Adipocyte (in vitro differentiated cells): Measurements from ENCODE around the gene DBH.

Experiments
- DNase-seq: peaks from one replicate; pipeline ENCODE4 v3.0.0-alpha.2; 2015; ENCODE audit warnings: low read depth
- H3K27me3 ChIP-seq: replicated peaks from 2 replicates; pipeline ENCODE4 v1.7.0; 2013; ENCODE audit warnings: mild to moderate bottlenecking, low read length, moderate library complexity; ENCODE audit not compliant: control insufficient read depth, insufficient read depth
- H3K36me3 ChIP-seq: 2 replicates; pipeline ENCODE4 v1.7.0; 2013; ENCODE audit warnings: low read length, mild to moderate bottlenecking, moderate library complexity; ENCODE audit not compliant: control insufficient read depth, insufficient read depth, severe bottlenecking
- H3K4me1 ChIP-seq: 2 replicates; pipeline ENCODE4 v1.7.0; 2013; ENCODE audit warnings: mild to moderate bottlenecking, low read length, moderate library complexity; ENCODE audit not compliant: control insufficient read depth, insufficient read depth
- H3K4me3 ChIP-seq: 2 replicates; pipeline ENCODE4 v1.7.0; 2013; ENCODE audit warnings: mild to moderate bottlenecking, low read length, moderate library complexity
- H3K9ac ChIP-seq: 2 replicates; pipeline ENCODE4 v1.7.0; 2013; ENCODE audit warnings: mild to moderate bottlenecking, low read length, moderate library complexity
- H3K9me3 ChIP-seq: 2 replicates; pipeline ENCODE4 v1.7.0; 2013; ENCODE audit warnings: mild to moderate bottlenecking, low read length, moderate library complexity; ENCODE audit not compliant: control insufficient read depth

The DBH gene

DNA sequence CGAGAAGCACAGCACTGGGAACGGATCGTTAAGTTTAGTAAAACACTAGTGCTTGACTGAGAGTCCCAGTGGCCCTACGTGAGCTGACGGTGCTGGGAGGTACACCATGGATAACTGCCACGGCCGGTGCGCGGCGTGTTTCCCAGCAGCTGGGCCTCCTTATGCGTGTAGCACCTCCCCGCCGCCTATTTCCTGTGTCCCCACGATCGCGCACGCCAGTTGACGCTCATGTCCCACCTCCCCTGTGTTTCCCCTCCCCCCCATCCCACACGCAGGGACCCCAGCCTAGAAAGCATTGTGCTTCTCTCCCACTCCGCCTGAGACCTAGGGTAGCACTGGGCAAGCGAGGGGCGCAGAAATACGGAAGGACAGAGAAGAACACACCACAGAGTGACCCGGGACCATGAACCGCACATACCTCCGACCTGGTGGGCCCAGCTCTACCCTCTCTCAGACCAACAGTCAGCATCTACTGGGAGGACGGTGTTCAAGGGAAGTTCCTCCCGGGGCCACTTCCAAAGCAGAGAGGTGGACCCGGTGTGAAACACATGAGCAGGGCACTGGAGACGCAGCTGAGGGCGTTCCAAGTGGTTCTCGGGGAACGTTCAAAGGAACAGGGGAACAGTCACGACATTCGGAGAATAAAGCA lies 45.6 kb downstream of the DBH start:
- Histone ChIP-seq H3K27me3 (peaks cover 38% of the 10 kb centered on the region), H3K36me3 (no peaks in the 10 kb centered on the region), H3K4me1 (peaks cover 16% of the 10 kb centered on the region), H3K4me3 (no peak overlapping the region), H3K9me3 (no peaks in the 10 kb centered on the region), H3K9ac (no peak overlapping the region)
- DNase-seq: no peak

DNA sequence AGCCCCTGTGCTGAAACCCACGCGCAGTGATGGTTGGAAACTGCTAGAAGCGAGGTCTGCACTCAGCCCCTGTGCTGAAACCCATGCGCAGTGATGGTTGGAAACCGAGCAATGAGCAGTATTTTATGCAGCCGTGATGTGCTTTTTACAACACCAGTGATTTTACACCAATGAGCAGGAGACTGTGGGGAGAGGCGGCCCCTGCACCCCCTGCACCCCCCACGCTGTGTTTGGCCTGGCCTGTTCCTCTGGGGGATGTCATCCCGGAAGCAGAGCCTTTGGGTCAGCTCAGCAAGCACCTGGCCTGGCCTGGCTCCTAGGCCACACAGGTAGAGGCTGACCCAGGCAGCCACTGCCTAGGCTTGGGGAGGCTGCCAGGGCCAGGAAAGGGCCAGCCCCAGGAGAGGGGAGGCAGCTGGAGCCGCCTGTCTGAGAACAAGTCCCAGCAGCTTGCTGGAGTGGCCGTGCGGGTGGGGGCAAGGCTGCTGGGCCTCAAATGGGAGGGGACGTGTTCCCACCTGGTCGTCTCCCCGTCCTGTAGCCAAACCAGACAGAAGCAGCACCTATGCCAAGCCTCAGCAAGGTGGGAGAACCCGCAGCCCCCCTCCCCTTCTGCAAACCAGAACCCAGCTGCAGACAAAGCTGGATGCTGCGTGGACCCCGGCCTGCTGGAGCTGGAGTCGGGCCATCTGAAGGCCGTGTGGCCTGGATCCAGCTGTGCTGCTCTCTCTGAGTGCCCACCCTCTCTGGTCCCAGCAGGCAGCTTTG lies 46.8 kb downstream of the DBH start:
- no peak for DNase-seq
- H3K9me3 ChIP-seq: no peaks in the 10 kb centered on the region
- H3K4me1 ChIP-seq: peaks cover 16% of the 10 kb centered on the region
- H3K27me3 ChIP-seq: peaks cover 31% of the 10 kb centered on the region
- no peaks in the 10 kb centered on the region for H3K36me3 ChIP-seq
- no peak overlapping the region for H3K4me3 ChIP-seq
- peak overlapping the region; percentile 46 for H3K9ac ChIP-seq

DNA sequence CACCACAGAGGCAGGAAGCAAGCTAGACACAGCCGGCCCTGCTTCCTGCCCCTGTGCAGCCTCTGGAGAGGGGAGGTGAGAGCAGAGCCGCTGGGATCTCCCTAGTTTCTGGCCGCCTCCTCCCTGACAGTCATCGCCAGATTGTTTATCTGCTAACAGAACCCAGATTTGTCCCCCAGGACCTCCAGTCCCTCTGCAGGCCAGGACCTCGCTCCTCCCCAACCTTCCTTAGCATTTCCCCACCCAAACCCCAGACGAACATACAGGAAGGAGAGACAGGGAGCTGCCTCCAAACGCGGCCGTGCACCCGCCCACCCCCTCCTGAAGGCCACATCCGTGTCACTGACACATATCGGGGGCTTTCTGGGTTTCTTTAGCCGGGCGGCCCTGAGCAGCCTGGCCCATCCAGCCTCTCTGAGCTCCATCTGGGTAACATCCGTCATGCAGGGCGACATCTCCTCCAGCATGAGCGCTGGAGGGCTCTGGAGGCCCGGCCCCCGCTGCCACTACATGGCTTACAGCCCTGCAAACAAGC lies 47.5 kb downstream of the DBH start:
- Histone ChIP-seq H3K36me3 (no peaks in the 10 kb centered on the region), H3K9me3 (no peaks in the 10 kb centered on the region), H3K27me3 (peaks cover 25% of the 10 kb centered on the region), H3K4me1 (peaks cover 16% of the 10 kb centered on the region), H3K4me3 (no peak overlapping the region), H3K9ac (peak overlapping the region; percentile 46)
- DNase-seq: no peak

DNA sequence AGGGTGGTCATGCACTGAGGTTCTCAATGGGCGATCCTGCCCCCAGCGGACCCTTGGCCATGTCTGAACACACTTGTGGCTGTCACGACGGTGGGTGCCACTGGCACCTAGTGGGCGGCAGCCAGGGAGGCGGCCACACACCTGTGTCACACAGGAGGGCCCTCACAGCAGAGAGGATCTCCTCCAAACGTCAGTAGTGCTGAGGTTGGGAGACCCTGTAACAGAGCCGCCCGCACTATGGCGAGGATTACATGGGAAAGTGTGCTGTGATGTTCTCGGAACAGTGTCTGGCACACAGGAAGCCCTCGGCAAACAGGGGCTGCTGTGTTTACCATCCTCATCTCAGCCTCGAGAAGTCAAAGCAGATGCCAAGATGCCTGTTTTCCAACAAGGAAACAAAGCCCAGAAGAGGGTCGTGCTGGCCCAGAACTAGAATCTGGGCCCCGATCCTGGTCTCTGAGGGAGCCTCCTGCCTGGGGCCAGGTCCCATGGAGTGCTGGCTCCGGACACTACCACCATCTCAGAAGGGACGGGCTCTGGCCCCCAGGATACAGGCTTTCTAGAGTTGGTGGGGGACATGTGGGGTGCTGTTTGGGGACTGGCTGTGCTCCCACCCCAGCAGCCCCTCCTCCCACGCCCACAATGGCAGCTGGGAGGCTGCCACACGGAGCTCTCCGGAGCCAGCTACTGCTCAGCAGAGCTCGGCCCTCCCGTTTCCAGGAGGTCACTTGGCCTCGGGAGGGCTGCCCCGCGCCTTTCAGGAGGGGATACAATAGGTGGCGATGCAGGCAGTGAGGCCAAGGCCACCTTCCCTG lies 48.2 kb downstream of the DBH start:
- no peak overlapping the region for H3K4me3 ChIP-seq
- no peak for DNase-seq

DNA sequence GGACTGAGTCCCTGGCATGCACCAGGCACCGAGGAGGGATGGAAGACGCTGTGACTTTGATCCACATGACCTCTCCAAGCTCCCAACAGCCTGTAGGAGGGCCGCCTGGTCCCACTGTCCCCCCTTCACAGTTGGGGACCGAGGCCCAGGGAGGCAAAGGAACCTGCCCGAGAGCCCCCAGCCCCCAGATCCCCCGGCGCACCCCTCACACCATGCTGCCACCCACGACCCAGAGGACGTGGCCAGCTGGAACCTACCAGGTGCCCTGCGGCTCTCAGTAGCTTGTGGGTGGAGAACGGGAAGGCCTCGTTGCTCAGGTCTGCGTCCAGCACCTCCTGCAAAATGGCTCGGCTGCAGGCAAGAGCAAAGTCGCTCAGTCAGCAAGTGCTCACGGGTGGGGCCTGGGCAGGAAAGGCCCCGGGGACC lies 48.8 kb downstream of the DBH start:
- Histone ChIP-seq H3K9ac (no peak overlapping the region), H3K4me3 (no peak overlapping the region), H3K27me3 (peaks cover 15% of the 10 kb centered on the region), H3K4me1 (peaks cover 8% of the 10 kb centered on the region), H3K36me3 (no peaks in the 10 kb centered on the region), H3K9me3 (no peaks in the 10 kb centered on the region)
- no peak for DNase-seq

More for the DNA sequence above, 48.2 kb downstream of the DBH start:
- Histone ChIP-seq H3K9ac (no peak overlapping the region), H3K27me3 (peaks cover 18% of the 10 kb centered on the region), H3K36me3 (no peaks in the 10 kb centered on the region), H3K4me1 (peaks cover 14% of the 10 kb centered on the region), H3K9me3 (no peaks in the 10 kb centered on the region)

DNA sequence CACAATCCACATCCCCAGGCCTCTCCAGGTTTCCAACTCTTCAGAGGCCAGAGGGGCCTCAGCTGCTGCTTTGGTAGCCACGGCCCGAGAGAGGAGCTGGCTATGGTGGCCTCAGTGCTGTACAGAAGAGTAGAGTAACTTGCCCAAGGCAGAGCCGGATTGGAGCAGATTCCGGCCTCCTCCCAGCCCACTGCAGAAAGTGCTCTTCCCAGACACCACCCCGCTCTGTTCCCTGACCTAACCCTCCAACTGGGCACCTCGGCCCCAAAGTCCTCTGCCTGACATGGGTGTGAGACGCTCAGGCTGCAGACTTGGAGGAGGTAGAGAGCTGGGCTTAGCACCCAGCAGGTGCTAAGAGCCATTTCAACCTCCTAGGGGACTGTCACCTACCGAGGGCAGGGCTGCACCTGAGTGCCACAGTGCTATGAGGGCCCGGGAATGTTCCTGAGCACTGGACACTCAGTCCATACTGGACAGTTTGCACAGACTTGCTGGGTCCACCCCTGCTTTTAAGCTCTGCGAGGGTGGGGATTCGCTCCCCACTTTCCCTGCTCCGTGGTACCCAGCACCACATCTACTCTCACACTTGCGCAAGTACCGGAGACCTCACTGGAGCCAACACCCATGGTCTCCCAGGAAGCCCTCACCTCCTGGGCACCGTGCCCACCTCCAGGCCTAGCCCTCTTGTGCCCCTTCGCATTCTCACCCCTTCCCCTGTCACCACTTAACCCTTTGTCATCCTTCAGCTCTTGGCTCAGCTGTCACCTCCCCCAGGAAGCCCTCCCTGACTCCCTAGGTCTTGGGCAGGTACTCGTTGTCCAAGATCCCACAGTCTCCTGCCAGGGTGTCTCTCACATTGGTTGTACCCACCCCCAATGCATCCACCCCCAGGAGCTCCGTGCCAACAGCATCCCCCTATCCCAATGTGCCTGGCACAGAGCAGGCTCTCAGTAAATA lies 49.8 kb downstream of the DBH start:
- Histone ChIP-seq H3K4me3 (no peak overlapping the region), H3K9ac (no peak overlapping the region), H3K36me3 (no peaks in the 10 kb centered on the region), H3K27me3 (peaks cover 13% of the 10 kb centered on the region), H3K9me3 (no peaks in the 10 kb centered on the region), H3K4me1 (peaks cover 5% of the 10 kb centered on the region)
- DNase-seq: no peak

DNA sequence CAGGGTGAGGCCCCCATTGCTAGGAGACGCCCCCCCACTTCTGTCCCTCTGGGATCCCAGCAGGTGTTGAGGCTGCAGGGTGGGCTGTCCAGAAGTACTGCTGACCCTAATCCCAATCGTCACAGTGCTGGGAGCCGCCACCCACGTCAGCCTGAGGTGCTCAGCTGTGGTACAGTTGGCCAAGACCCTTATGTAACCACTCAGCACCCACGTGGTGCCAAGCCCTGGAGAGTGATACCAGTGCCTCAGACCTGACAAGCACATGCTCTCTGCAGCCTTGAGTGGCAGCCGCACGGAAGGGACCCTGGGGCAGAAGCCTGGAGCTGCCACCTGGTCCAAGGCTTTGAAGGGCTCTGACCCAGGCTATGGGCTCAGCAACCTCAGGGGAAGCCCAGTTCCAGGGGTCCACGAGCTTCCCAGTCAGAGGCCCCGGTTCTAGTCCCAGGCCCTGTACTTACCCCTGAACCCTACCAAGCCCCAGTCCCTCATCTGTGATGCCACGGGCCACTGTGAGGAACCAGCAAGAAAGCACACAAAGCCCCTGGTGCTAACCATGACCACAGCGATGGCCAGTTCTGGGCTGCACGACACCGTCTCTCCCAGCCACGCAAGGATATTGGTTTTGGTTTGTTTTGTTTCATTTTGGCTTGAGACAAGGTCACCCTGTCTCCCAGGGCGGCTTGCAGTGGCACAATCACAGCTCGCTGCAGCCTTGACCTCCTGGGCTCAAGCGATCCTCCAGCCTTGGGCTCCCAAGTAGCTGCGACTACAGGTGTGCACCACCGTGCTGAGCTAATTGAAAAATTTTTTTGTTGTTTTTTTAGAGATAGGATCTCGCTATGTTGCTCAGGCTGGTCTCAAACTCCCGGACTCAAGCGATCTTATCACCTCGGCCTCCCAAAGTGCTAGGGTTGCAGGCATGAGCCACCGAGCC lies 50.7 kb downstream of the DBH start:
- no peaks in the 10 kb centered on the region for H3K9me3 ChIP-seq
- DNase-seq: no peak
- H3K9ac ChIP-seq: no peak overlapping the region
- no peak overlapping the region for H3K4me3 ChIP-seq
- H3K36me3 ChIP-seq: no peaks in the 10 kb centered on the region
- peaks cover 9% of the 10 kb centered on the region for H3K4me1 ChIP-seq
- peaks cover 5% of the 10 kb centered on the region for H3K27me3 ChIP-seq

DNA sequence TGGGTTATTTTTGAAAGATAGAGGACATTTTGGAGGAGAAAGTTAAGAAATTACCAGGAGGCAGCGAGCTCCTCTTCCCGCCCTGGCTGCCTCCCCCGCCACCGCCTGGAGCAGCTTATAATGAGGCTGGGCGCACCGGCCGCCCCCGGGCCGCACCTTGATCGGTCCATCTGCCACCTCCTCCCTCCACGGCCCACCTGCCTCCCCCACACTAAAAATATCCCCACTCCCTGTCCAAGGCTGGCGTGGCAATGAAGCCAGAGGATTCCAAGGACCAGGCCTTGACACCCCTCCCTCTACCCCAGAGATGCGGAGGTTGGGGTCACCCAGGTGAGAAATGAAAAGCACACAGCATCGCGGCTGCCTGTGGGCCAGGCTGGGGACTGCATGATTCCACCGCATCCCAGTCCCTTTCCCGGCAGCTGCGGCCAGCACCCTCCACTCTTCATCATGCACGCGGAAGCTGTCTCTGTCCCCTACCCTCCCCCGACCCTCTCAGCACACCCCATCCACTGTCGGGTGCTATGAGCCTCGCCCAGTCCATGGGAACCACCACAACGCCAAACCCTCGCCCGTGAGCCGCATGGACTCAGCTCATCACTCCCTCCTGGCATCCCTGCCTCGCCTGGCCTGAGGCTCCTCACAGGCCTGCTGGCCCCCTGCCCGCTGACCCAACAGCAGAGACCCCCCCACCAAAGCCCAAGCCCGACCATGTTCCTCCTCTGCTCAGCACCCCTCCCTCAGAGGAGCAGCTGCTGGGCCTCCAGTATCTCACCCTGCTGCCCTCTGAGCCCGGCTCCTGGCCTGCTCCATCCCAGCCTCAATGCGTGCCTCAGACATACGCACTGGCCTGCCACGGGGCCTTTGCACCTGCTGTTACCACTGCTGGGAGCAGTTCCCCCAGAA lies 51.9 kb downstream of the DBH start:
- H3K4me3 ChIP-seq: no peak overlapping the region
- peaks cover 9% of the 10 kb centered on the region for H3K4me1 ChIP-seq

DNA sequence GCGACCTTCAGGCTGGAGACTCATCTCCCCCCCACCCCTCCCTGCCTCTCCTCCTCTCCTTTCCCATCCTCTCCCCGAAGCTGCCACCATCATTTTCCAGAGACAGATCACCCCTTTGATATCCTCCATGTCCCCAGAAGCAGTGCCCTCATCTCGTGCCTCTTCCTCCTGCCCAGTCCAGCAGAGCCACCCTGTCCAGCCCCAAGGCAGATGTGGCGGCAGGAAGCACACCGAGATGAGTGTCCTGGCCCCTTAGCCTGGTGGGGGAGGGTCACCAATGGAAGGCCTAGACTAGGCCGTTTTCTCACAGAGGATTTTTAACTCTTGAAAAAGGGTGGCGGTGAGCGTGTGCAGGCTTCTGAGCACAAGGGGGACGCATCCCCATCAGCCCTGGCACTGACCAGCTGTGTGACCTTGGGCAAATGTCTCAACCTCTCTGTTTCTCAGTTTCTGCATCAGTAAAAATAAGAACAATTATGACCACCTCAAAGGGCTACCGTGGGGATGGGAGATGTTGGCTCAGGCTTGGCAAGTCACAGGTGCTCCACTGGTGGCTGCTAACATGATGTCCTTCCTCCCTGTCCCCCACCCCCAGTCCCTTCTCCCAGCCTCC lies 53.1 kb downstream of the DBH start:
- no peak for DNase-seq
- H3K4me3 ChIP-seq: no peak overlapping the region
- H3K36me3 ChIP-seq: no peaks in the 10 kb centered on the region
- peaks cover 5% of the 10 kb centered on the region for H3K4me1 ChIP-seq
- H3K9ac ChIP-seq: no peak overlapping the region
- peaks cover 3% of the 10 kb centered on the region for H3K27me3 ChIP-seq
- no peaks in the 10 kb centered on the region for H3K9me3 ChIP-seq

More for the DNA sequence above, 51.9 kb downstream of the DBH start:
- Histone ChIP-seq H3K27me3 (peaks cover 2% of the 10 kb centered on the region), H3K9ac (no peak overlapping the region), H3K9me3 (no peaks in the 10 kb centered on the region), H3K36me3 (no peaks in the 10 kb centered on the region)
- no peak for DNase-seq
